ENCODE measurements around the gene DGCR2.

DGCR2 gene

GRCh38 chr22:19061471-19062138 lies 60.6 kb downstream of the DGCR2 start:
- DNase-seq (ENCODE audit: low read depth in 2 of 2) = no peak
- no peak for TF ChIP-seq CTCF (IDR thresholded peaks at IDR 0.05; ENCODE audit: low read depth, low read length)
- H3K4me3 ChIP-seq (replicated peaks in 1 of 2; ENCODE audit: low read depth in 2 of 2, low read length in 2 of 2) = no peak overlapping the region

GRCh38 chr22:19060356-19061009 lies 61.7 kb downstream of the DGCR2 start:
- H3K4me3 ChIP-seq (replicated peaks in 1 of 2; ENCODE audit: low read depth in 2 of 2, low read length in 2 of 2) = no peak overlapping the region
- peak in 1 of 2 donors; percentile 54 for DNase-seq (ENCODE audit: low read depth in 2 of 2)
- TF ChIP-seq CTCF (IDR thresholded peaks at IDR 0.05; ENCODE audit: low read depth, low read length) = no peak

GRCh38 chr22:19059481-19060278 lies 62.5 kb downstream of the DGCR2 start:
- no peak for TF ChIP-seq CTCF (IDR thresholded peaks at IDR 0.05; ENCODE audit: low read depth, low read length)
- no peak overlapping the region for H3K4me3 ChIP-seq (replicated peaks in 1 of 2; ENCODE audit: low read depth in 2 of 2, low read length in 2 of 2)
- DNase-seq (ENCODE audit: low read depth in 2 of 2) = no peak

GRCh38 chr22:19058713-19059451 lies 63.3 kb downstream of the DGCR2 start:
- DNase-seq (ENCODE audit: low read depth in 2 of 2) = no peak
- H3K4me3 ChIP-seq (replicated peaks in 1 of 2; ENCODE audit: low read depth in 2 of 2, low read length in 2 of 2) = no peak overlapping the region
- TF ChIP-seq CTCF (IDR thresholded peaks at IDR 0.05; ENCODE audit: low read depth, low read length) = no peak

GRCh38 chr22:19057999-19058491 lies 64.2 kb downstream of the DGCR2 start:
- no peak overlapping the region for H3K4me3 ChIP-seq (replicated peaks in 1 of 2; ENCODE audit: low read depth in 2 of 2, low read length in 2 of 2)
- TF ChIP-seq CTCF (IDR thresholded peaks at IDR 0.05; ENCODE audit: low read depth, low read length) = no peak
- DNase-seq (ENCODE audit: low read depth in 2 of 2) = no peak

- DNase-seq (ENCODE audit: low read depth in 2 of 2) = no peak
- H3K4me3 ChIP-seq (replicated peaks in 1 of 2; ENCODE audit: low read depth in 2 of 2, low read length in 2 of 2) = no peak overlapping the region
- no peak for TF ChIP-seq CTCF (IDR thresholded peaks at IDR 0.05; ENCODE audit: low read depth, low read length)
Observed at GRCh38 chr22:19057539-19057938, 64.7 kb downstream of the DGCR2 start.
